Mesendoderm (in vitro differentiated cells): ENCODE results near the gene IPPK.

Experiments used
- DNase-seq: peaks from one replicate; pipeline ENCODE4 v3.0.0; 2013
- H2AK5ac ChIP-seq: 2 replicates; pipeline ENCODE4 v1.6.1; 2013; ENCODE audit warnings: low read length, inconsistent platforms
- H2BK120ac ChIP-seq: 2 replicates; pipeline ENCODE4 v1.6.1; 2013; ENCODE audit warnings: low read depth, mild to moderate bottlenecking, low read length, moderate library complexity, mixed read lengths
- H2BK15ac ChIP-seq: replicated peaks from 2 replicates; pipeline ENCODE4 v1.6.1; 2013; ENCODE audit warnings: low read depth, mild to moderate bottlenecking, moderate library complexity
- H2BK5ac ChIP-seq: 2 replicates; pipeline ENCODE4 v1.6.1; 2013; ENCODE audit warnings: low read length, inconsistent platforms
- H3K18ac ChIP-seq: 2 replicates; pipeline ENCODE4 v1.6.1; 2013; ENCODE audit warnings: mild to moderate bottlenecking, low read length, mixed read lengths
- H3K23ac ChIP-seq: one replicate; pipeline ENCODE4 v1.6.1; 2013; ENCODE audit warnings: low read length
- H3K27ac ChIP-seq: 2 replicates; pipeline ENCODE4 v1.5.1; 2013; ENCODE audit warnings: low read depth, mild to moderate bottlenecking, inconsistent platforms, low read length, moderate library complexity
- H3K27me3 ChIP-seq: 2 replicates; pipeline ENCODE4 v1.6.1; 2013; ENCODE audit warnings: low read length, control low read depth, mild to moderate bottlenecking, inconsistent platforms; ENCODE audit not compliant: insufficient read depth, poor library complexity
- H3K36me3 ChIP-seq: 2 replicates; pipeline ENCODE4 v1.6.1; 2013; ENCODE audit warnings: low read length, inconsistent platforms; ENCODE audit not compliant: control insufficient read depth, insufficient read depth
- H3K4ac ChIP-seq: one replicate; pipeline ENCODE4 v1.6.1; 2013; ENCODE audit warnings: low read depth, mild to moderate bottlenecking, low read length, moderate library complexity
- H3K4me1 ChIP-seq: 2 replicates; pipeline ENCODE4 v1.6.1; 2013; ENCODE audit warnings: low read depth, low read length, inconsistent platforms; ENCODE audit not compliant: control insufficient read depth
- H3K4me2 ChIP-seq: 2 replicates; pipeline ENCODE4 v1.6.1; 2013; ENCODE audit warnings: low read length
- H3K4me3 ChIP-seq: 2 replicates; pipeline ENCODE4 v1.5.1; 2013; ENCODE audit warnings: mild to moderate bottlenecking, low read length
- H3K56ac ChIP-seq: one replicate; pipeline ENCODE4 v1.6.1; 2013; ENCODE audit warnings: low read length
- H3K79me1 ChIP-seq: 2 replicates; pipeline ENCODE4 v1.6.1; 2013; ENCODE audit warnings: low read length, inconsistent platforms
- H3K79me2 ChIP-seq: 2 replicates; pipeline ENCODE4 v1.6.1; 2013; ENCODE audit warnings: mild to moderate bottlenecking, low read length; ENCODE audit not compliant: control insufficient read depth, insufficient read depth
- H3K9ac ChIP-seq: 2 replicates; pipeline ENCODE4 v1.6.1; 2013; ENCODE audit warnings: low read length, inconsistent platforms
- H4K5ac ChIP-seq: one replicate; pipeline ENCODE4 v1.6.1; 2013; ENCODE audit warnings: low read length
- H4K8ac ChIP-seq: one replicate; pipeline ENCODE4 v1.6.1; 2013; ENCODE audit warnings: low read depth, mild to moderate bottlenecking, control low read depth, low read length, moderate library complexity
- WGBS: extraction: QIAGEN DNeasy Blood & Tissue Kit; methylation state at CpG from one replicate; pipeline ENCODE4 v1.1.7; 2013; ENCODE audit warnings: low lambda C conversion rate, missing lambda C conversion rate; ENCODE audit not compliant: insufficient coverage; ENCODE audit errors: extremely low coverage; 5-methylcytosine and 5-hydroxymethylcytosine counted together

The IPPK gene

DNA sequence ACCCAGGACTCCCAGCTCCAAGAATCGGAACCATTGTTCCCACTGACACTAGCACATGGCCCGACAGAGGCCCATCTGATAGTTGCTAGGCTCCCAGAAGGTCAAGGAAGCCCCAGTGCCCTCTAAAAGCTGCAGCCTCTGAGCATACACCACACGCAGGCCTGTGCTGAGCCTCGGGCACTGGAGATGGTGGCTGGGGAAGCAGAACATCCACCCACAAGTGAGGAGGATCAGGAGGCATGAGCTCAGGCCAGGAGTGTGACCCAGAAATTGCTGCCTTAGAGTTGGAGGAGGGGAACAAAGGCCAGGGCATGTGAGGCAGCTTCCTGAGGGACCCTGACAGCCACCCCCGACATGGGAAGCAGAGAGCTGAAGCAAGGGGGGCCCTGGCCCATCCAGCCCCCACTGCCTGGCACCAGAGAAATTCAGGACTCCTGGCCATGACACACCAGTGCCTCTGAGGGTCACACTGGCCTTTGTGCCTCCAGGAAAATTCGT is 21.4 kb downstream of the IPPK start:
- no CpG with 5 or more reads among the region's 6 CpGs for WGBS
- no peak overlapping the region for H3K56ac ChIP-seq
- H3K4me1 ChIP-seq: no peaks in the 10 kb centered on the region
- H3K27me3 ChIP-seq: no peaks in the 10 kb centered on the region
- peaks cover 1% of the 10 kb centered on the region for H3K79me1 ChIP-seq
- no peak overlapping the region for H2BK120ac ChIP-seq
- H2AK5ac ChIP-seq: no peak overlapping the region
- H2BK15ac ChIP-seq: no peak overlapping the region
- H3K4me3 ChIP-seq: no peak overlapping the region
- no peaks in the 10 kb centered on the region for H3K79me2 ChIP-seq
- no peak overlapping the region for H4K8ac ChIP-seq
- H3K4me2 ChIP-seq: no peak overlapping the region
- no peak overlapping the region for H4K5ac ChIP-seq
- DNase-seq: no peak
- H3K36me3 ChIP-seq: no peaks in the 10 kb centered on the region
- no peak overlapping the region for H3K27ac ChIP-seq
- H2BK5ac ChIP-seq: no peak overlapping the region
- no peak overlapping the region for H3K9ac ChIP-seq
- H3K4ac ChIP-seq: no peak overlapping the region
- no peak overlapping the region for H3K18ac ChIP-seq
- no peak overlapping the region for H3K23ac ChIP-seq

DNA sequence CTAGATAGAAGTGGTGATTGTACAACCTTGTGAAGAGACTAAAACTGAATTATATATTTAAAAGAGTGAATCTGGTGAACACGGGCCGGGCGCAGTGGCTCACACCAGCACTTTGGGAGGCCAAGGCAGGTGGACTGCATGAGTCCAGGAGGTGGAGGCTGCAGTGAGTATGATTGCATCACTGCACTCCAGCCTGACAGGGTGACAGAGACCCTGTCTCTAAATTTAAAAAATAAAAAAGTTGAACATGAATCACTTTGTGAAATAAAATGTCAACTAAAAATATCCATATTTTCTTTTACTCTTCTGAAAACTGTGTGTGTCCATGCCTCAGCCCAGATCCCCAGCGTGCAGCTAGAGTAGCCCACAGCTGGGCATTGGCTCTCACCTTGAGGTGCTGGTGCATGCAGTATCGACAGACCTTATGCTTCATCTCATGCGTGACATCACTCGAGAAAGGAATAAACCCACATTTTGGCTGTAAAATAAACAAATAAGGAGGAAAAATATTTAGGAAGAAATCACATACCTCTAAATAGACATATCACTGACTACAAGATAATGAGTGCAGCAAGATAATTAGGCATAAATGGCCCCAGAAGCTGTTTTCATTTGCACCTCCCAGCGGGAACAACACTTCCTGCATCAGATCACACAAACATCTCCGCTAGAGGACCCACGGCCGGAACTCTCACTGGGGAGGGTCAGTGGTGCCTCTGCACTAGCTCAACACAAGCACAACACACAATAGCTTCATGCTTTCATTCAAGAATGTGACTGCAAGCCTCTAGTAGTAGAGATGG is 22.1 kb downstream of the IPPK start:
- Histone ChIP-seq H3K27ac (no peak overlapping the region), H3K4me2 (no peak overlapping the region), H2BK15ac (no peak overlapping the region), H2AK5ac (no peak overlapping the region), H2BK120ac (no peak overlapping the region), H4K8ac (no peak overlapping the region), H3K27me3 (no peaks in the 10 kb centered on the region), H3K56ac (no peak overlapping the region), H3K23ac (no peak overlapping the region), H3K36me3 (no peaks in the 10 kb centered on the region), H3K79me1 (peaks cover under 1% of the 10 kb centered on the region), H4K5ac (no peak overlapping the region), H2BK5ac (no peak overlapping the region), H3K4me3 (no peak overlapping the region), H3K9ac (no peak overlapping the region), H3K4ac (no peak overlapping the region), H3K79me2 (no peaks in the 10 kb centered on the region), H3K4me1 (no peaks in the 10 kb centered on the region), H3K18ac (no peak overlapping the region)
- WGBS: no CpG with 5 or more reads among the region's 11 CpGs
- DNase-seq: no peak

DNA sequence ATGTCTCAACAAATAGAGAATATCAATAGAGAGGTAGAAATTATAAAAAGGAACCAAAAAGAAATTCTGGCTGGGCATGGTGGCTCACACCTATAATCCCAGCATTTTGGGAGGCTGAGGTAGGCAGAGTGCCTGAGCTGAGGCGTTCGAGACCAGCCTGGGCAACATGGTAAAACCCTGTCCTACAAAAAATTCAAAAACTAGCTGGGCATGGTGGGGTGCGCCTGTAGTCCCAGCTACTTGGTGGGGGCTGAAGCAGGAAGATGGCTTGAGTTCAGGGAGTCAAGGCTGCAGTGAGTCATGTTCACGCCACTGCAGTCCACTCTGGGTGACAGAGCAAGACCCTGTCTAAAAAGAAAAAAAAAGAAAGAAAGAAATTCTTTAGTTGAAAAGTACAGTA is 24.9 kb downstream of the IPPK start:
- Histone ChIP-seq H4K5ac (no peak overlapping the region), H2BK5ac (no peak overlapping the region), H3K4me2 (no peak overlapping the region), H3K36me3 (peaks cover 2% of the 10 kb centered on the region), H4K8ac (no peak overlapping the region), H3K9ac (no peak overlapping the region), H3K27ac (no peak overlapping the region), H2BK120ac (no peak overlapping the region), H3K4me1 (no peaks in the 10 kb centered on the region), H3K79me1 (no peaks in the 10 kb centered on the region), H3K18ac (no peak overlapping the region), H3K4ac (no peak overlapping the region), H3K4me3 (no peak overlapping the region), H2BK15ac (no peak overlapping the region), H3K79me2 (no peaks in the 10 kb centered on the region), H3K23ac (no peak overlapping the region), H2AK5ac (no peak overlapping the region), H3K56ac (no peak overlapping the region), H3K27me3 (no peaks in the 10 kb centered on the region)
- no peak for DNase-seq
- no CpG with 5 or more reads among the region's 4 CpGs for WGBS

DNA sequence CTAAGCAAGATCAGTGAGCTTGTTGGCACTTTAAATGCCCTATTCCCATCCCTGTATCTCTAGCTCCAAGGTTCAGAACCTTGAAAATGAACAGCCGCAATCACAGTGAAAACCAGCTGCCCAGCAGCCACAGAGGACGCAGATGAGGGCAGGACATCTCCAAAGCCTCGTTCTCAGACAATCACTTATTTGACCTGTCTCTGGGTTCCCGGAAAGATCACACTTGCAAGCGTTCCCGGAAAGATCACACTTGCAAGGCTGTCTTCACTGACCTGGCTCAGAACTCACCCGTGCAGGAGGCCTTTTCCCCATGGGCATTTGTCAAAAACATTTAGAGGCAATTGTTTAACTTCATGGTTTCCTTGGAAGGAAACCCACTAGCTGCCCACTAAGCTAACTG is 25.7 kb downstream of the IPPK start:
- no peak for DNase-seq
- Histone ChIP-seq H3K79me2 (no peaks in the 10 kb centered on the region), H2BK15ac (no peak overlapping the region), H3K4me1 (no peaks in the 10 kb centered on the region), H3K36me3 (peaks cover 2% of the 10 kb centered on the region), H2AK5ac (no peak overlapping the region), H3K23ac (no peak overlapping the region), H3K27me3 (no peaks in the 10 kb centered on the region), H3K27ac (no peak overlapping the region), H3K9ac (no peak overlapping the region), H2BK5ac (no peak overlapping the region), H4K8ac (no peak overlapping the region), H3K18ac (no peak overlapping the region), H2BK120ac (no peak overlapping the region), H3K4me2 (no peak overlapping the region), H3K79me1 (no peaks in the 10 kb centered on the region), H3K4ac (no peak overlapping the region), H3K56ac (no peak overlapping the region), H4K5ac (no peak overlapping the region), H3K4me3 (no peak overlapping the region)
- WGBS: no CpG with 5 or more reads among the region's 7 CpGs

DNA sequence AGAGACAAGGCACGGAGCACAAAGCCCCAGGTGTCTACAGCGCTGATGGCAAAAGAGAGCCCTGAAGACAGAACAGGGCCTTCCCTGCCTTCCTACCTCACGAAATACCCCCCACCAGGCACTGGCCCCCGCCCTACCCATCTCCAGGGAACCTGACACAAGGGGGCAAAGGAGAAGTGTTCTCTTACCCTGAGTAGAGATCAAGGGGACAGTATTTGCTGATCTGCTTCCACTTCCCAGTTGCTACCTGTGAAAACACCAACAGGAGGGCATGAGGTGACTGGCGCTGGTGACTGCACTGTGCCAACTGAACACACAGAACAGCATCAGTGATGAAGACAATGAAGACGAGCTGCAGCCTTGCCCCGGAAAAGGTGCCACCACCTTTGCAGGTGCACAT is 27.4 kb downstream of the IPPK start:
- H3K23ac ChIP-seq: no peak overlapping the region
- H4K5ac ChIP-seq: no peak overlapping the region
- no peak overlapping the region for H2BK15ac ChIP-seq
- no peak overlapping the region for H4K8ac ChIP-seq
- no peak for DNase-seq
- H3K18ac ChIP-seq: no peak overlapping the region
- no peaks in the 10 kb centered on the region for H3K79me2 ChIP-seq
- no CpG with 5 or more reads among the region's 7 CpGs for WGBS
- no peak overlapping the region for H3K4me2 ChIP-seq
- no peaks in the 10 kb centered on the region for H3K4me1 ChIP-seq
- no peak overlapping the region for H2BK120ac ChIP-seq
- H3K9ac ChIP-seq: no peak overlapping the region
- H2BK5ac ChIP-seq: no peak overlapping the region
- H3K4me3 ChIP-seq: no peak overlapping the region
- H3K27me3 ChIP-seq: no peaks in the 10 kb centered on the region
- no peak overlapping the region for H3K4ac ChIP-seq
- no peak overlapping the region for H3K27ac ChIP-seq
- H3K56ac ChIP-seq: no peak overlapping the region
- H2AK5ac ChIP-seq: no peak overlapping the region
- H3K79me1 ChIP-seq: no peaks in the 10 kb centered on the region
- peaks cover 2% of the 10 kb centered on the region for H3K36me3 ChIP-seq

DNA sequence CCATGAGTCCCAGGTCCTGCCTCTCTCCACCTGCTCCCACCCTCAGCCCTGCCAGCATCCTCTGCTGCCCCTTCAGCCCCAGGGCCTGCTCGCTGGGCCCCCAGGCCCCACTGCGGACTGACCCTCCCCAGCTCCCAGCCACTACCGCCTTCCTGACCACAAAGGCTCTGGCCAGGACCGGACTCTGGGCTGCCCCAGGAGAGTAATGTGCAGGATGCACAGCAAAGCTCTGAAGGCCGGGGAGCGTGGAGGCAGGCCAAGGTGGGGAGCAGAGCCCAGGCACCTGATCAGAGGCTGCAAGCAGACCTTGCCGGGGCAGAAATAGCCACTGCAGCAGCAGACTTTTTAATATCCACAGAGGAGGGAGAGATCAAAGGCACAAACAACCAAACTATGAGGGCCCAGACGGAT is 27.9 kb downstream of the IPPK start:
- Histone ChIP-seq H2BK5ac (no peak overlapping the region), H2AK5ac (no peak overlapping the region), H3K18ac (no peak overlapping the region), H3K27me3 (no peaks in the 10 kb centered on the region), H4K8ac (no peak overlapping the region), H3K4me1 (no peaks in the 10 kb centered on the region), H3K56ac (no peak overlapping the region), H2BK120ac (no peak overlapping the region), H3K4ac (no peak overlapping the region), H3K23ac (no peak overlapping the region), H3K36me3 (peaks cover 2% of the 10 kb centered on the region), H4K5ac (no peak overlapping the region), H3K4me3 (no peak overlapping the region), H3K79me2 (no peaks in the 10 kb centered on the region), H3K27ac (no peak overlapping the region), H3K9ac (no peak overlapping the region), H3K79me1 (no peaks in the 10 kb centered on the region), H2BK15ac (no peak overlapping the region), H3K4me2 (no peak overlapping the region)
- WGBS: no CpG with 5 or more reads among the region's 8 CpGs
- DNase-seq: no peak
